DMS53 treated with DMSO at 0.1 percent for 48 hours (cell line): Measurements from ENCODE around the gene ZNF597.
A peak's percentile ranks its signal among the peaks of the same experiment; 100 is the strongest.

ENCODE experiments used
- DNase-seq: peaks from one replicate; lab custom pipeline; 2025; ENCODE audit not compliant: unreplicated experiment; lab: John Stamatoyannopoulos, UW

ZNF597 gene, protein sequence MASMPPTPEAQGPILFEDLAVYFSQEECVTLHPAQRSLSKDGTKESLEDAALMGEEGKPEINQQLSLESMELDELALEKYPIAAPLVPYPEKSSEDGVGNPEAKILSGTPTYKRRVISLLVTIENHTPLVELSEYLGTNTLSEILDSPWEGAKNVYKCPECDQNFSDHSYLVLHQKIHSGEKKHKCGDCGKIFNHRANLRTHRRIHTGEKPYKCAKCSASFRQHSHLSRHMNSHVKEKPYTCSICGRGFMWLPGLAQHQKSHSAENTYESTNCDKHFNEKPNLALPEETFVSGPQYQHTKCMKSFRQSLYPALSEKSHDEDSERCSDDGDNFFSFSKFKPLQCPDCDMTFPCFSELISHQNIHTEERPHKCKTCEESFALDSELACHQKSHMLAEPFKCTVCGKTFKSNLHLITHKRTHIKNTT

DNA sequence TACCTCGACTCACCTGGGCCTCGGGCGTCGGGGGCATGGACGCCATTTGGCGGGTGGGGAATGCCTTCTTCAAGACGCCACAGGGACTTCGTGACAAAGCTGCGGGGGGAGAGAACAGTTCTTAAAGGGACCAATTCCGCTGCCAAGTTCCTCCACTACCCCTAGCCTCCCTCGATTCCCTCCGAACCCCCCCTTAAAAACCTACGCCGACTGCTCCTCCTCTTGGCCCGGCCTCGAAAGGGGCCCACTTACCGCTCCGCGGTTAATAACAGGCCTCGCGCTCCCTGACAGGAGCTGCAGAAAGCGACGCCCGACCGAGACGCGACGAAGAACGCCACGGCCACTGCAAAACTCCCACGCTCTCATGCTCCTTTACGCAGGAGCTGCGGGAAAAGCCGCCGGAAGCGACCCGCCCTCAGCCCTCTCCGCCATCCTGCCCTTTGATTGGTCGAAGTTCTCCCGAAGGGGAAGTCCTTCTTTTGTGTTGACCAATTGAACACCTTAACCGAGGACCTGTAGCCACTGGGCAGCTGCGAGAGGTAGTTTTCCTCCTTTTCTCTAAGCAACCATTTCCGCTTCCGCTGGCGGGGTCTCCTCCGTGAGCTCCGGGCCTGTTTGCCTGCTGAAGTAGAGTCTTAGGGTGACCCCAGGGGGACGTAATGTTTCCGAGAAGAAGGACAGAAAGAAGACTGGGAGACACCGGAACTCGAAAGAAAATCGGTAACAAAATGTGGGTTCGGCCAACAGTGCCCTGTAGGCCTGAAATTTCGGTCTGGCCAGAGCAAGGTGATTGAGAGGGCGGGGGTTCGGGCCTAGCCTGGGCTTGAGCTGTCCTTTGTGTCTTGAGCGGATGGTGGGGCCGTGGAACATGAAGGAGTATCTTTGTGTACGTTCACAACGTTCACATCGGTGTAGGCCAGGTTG lies at the start of gene ZNF597, which contains the start of gene NAA60:
Gene ZNF597, minus strand, starts transcription at position 397 of the 924 bp plus-strand sequence. Its CDS starts 351 bp downstream, at position 46.
Gene NAA60, plus strand, starts transcription at position 573 of the 924 bp plus-strand sequence. CDS start 32,548 bp downstream, outside the sequence.
- peak; percentile 68 for DNase-seq

DNA sequence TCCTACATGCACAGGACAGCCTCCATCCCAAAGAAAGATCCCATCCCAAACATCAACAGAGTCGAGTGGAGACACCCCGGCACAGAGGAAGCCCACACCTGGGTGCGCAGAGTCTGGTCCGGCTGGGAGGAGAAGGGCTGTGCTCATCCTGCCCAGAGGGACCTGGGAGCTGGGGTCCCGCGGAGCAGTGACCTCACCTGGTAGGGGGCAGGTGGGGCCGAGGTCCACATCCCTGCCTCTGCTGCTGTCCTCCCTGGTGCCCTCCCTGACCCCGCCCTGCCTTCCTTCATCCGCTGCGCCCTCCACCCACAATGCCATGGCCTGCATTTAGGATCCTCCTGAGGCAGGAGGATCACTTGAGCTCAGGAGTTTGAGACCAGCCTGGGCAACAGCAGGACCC lies 49.1 kb upstream of the ZNF597 start:
- no peak for DNase-seq

DNA sequence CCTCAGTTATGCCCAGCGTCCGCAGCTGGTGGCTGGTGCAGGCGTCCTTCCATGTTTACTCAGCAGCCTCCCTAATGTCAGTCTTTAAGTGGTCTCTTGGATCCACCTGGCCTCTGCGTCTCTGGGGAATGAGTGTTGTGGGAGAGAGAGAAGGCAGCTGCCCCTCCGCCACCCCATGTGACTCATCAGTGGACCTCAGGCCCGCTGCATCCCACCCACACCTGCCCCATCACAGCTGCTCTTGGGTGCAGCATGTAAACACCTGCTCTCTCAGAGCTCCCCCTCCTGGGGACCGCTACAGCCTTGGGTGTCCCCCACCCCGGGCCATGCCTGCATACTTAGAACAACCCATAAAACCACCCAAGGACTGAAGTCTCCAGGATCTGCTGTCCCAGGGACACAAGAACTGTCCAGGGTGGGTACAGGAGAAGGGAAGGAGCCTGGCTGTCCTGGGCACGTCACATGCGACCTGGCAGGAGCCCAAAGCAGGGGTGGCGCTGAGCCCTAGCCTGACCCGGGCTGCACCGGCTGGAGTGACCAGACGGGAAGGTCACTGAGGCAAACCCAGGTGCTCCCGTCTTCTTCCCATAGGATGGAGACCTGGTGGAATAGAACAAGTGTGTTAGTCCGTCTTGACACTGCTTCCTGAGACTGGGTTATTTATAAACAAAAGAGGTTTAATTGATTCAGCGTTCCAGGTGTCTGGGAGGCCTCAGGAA lies 47.8 kb upstream of the ZNF597 start:
- DNase-seq = peak; percentile 18

DNA sequence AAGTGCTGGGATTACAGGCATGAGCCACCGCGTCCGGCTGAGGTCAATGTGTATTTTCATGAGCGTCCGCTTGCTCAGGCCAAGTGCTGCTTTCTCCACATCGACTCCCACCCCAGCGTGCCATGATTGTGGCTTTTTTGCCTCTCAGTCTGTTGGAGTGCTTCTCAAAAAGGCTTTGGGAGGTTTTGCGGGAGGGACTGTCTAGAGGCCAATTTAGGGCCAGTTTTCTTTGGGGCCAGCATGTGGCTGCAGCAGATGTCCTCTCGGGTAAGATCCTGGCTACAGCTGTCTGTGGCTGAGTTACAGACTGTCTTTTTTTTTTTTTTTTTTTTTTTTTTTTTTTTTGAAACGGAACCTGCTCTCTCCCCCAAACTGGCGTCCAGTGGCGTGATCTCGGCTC lies 45.5 kb upstream of the ZNF597 start:
- DNase-seq = no peak

DNA sequence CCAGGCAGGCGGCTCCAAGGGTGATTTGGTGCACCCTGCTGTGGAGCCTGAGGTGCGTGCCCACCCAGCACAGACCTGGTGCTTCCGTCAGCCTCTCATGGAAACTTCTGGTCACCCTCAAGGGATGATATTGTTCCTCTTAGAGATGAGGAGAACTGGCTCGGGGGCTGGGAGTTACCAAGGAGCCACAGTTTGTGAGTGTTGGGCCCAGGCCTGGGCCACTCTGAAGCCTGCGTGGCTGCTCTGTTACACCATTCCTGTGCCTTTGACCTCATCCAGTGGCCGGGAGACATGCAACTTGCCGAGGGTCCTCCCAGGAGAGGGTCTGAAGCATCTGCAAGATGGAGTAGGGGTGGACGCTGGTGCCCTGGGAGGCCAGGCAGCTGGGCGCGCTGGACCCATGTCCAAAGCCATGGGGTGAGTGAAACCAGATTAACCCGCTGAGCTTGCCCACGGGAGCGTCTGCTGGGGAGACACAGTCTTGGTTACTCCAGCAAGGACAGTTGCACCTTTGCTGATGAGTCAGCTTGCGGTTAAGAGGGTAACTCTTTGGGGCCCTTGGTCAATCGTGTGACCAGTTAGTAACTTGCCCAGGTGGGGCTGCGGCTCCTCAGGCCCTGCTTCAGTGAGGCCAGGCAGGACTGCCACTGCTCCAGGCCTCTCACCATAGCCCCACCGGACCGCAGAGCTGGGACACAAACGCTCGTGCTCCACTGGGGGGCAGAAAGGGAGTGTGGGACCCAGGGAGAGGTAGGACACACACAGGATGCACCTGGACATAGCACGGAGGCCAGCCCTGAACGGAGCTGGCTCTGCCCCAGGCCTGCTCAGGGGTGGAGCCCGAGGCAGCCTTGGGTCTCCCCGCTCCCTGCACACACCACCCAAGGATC lies 44.5 kb upstream of the ZNF597 start:
- no peak for DNase-seq

DNA sequence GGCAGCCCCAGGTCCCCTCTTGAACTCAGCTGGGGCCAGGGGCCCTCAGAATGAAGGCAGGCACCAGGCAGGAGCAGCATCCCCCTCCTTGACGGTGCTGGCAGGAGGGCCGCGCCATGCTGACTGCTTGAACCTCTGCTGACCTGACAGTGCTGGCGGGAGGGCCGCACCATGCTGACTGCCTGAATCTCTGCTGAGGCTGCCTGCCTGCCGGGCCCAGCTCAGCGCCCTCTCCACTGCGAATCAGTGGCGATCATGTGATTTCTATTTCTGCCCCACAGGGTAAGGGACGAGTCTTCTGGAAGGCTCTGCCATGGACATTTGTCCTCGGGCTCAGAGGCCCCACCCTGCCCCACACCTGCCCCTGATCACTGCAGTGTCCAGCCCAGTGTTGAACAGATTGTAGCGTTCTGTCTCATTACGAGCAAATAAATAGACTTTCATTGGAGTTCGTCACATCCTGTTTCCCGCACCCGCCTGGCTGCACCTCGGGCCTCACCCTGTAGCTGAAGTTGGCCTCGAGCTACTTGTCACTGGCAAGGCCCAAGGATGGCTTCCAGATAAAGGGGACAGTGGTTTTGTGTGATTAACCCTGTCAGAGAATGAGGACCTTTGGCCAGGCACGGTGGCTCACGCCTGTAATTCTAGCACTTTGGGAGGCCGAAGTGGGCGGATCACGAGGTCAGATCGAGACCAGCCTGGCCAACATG lies 43.4 kb upstream of the ZNF597 start:
- DNase-seq = no peak

DNA sequence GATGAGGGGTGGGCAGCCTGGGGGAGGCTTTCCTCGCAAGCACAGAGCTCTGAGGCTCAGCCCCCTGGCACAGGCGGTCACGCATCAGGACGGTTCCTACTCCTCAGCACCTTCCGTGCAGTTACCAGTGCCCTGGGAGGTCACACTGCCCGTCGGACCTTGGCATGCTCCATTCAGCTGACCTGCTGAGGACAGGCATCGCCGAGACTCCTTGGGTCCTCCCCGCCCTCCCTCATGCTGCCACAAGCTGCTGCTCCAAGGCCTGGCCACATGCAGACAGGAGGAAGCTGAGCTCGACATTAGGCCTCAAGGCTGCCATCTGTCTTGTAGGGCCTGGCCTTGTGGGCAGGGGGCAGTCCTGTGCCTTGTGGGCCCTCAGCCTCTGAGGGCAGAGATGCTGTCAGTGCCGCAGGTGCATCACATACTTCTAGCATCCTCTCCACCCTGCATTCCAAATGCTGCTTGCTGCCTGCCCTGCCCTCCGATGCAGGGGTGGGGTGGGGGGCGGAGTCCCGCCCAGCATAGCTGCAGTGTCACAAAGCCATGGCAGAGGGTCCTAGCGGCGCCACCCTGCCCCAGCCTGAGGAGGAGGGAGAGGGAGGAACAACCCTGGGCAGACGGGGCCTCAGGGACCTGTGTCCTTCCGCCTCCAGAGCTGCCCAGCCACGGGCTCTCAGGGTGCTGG lies 42.7 kb upstream of the ZNF597 start:
- no peak for DNase-seq

DNA sequence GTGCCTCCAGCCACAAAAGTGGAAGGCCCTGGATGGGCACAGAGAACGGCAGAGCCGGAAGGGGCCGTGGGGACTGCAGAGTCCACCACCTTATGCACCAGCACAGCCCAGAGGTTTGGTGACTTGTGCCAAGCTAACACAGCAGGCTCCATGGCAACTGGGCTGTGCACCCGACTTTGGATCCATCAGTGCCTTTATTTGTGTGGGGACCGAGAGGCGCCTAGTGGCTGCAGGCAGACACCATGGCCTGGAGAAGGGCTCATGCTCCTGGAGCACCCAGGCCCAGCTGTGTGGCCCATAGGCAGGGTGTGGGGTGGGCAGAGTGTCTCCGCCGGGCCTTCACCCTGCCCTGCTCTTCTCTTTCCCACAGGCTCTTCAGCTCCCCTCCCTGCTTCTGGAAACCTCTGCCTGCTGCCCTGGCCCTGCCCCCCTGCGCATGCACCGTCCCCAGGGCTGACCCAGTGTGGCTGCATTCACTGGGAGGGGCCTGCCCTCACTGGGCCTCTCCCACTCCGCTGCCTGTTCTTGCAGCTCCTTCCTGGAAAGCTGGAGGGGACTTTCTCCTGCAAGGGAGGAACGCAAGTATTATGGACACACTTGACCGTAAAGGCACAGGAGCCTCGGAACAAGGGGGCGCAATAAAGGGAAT lies 41.9 kb upstream of the ZNF597 start:
- no peak for DNase-seq

DNA sequence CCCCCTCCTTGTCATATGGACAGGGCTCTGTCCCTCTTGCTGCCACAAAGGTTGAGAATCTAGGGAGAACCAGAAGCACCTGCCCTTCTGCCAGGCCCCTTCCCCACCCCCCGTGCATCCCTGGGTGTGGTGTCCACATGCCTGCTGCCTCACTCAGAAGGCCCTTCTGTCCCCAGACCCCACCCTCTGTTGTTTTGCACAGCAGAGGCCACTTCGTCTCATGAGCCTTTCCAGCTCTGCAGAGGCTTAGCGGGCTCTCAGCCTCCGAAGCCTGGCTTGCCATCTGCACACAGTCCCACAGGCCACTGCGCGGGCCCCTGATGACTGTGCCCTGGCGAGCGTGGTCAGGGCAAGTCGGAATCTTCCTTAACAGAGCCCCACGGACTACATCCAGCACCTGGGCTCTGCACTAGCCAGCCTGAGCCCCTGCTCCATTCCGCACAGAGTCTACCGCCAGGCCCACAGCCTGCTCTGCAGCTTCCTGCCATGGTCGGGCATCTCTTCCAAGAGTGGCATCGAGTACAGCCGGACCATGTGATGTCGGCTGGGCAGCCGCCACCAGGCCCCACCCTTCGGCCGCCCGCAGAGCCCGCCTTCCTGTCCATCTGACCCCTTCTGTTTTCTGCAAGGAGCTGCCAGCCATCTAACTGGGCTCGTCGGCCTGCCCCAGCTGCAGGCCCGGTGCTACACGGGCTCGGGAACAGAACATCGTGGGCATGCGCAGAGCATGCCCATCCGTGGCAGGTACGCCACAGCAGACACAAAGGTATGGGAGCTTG lies 41.2 kb upstream of the ZNF597 start:
- no peak for DNase-seq

DNA sequence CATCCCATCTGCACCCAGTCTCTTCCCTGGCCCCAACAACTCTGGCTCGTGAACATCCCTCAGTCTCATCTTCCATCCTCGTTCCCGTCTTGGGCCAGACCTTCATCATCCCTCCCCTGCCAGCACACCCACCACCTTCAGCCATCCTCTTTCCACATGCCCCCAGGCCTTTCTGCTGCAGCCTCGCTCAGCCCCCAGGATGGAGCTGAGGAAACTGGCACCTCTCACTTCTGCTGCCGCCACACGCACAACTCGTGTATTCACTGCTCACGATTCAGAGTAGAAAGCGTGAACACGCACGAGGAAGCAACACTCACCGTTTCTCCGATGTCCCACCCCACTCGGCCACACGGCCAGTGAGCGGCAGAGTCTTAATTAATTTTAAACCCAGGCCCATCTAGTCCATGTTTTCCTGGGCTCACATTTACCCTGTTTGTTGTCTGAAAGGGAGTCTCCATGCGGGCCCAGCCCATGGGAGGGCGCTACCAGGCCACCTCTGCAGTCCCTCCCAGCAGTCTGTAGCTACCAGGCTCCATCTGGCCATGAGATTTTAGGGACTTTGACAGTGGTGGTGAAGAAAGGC lies 39.4 kb upstream of the ZNF597 start:
- DNase-seq = no peak

DNA sequence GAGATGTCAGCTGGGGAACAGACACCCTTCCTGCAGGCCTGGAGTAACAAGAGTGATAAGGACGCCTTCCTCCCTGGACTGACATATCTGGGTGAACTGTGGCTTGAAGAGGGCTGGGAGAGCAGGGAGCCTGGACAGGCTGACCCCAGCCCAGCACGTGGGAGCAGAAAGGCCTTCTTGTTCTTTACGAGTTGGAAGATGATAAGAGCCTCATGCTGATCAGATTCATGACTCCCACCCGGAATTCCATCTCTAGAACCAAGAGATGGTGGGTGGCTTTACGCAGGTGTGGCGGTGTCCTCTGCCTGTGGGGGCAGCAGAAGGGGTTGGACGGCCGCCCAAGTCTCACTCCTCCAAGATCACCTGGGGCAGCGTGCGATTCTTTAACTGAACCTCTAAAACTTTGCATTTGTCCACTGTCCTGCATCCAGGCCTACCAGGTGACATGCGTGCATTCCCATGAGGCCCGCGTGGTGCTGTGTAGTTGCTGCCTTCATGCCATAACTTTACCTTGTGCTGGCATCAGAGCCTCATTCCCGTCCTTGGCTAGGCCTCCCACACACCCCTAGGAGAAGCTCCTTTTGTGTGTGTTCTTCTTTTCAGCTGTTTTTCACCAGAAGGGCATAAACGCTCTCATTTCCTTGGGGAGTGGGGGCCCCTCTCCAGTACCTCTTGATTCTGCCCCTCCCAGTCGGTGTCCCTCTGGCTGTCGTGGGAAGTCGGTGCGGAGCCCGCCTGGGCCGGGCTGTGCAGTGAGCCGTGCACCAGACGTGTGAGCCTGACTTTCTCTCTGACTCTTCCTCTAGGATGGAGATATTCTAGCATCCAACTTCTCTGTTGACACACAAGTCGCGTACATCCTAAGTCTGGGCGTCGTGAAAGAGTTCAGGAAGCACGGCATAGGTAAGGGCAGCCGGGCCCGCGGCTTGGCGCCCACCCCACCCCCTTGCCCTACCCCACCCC lies 38.7 kb upstream of the ZNF597 start:
- DNase-seq = no peak

DNA sequence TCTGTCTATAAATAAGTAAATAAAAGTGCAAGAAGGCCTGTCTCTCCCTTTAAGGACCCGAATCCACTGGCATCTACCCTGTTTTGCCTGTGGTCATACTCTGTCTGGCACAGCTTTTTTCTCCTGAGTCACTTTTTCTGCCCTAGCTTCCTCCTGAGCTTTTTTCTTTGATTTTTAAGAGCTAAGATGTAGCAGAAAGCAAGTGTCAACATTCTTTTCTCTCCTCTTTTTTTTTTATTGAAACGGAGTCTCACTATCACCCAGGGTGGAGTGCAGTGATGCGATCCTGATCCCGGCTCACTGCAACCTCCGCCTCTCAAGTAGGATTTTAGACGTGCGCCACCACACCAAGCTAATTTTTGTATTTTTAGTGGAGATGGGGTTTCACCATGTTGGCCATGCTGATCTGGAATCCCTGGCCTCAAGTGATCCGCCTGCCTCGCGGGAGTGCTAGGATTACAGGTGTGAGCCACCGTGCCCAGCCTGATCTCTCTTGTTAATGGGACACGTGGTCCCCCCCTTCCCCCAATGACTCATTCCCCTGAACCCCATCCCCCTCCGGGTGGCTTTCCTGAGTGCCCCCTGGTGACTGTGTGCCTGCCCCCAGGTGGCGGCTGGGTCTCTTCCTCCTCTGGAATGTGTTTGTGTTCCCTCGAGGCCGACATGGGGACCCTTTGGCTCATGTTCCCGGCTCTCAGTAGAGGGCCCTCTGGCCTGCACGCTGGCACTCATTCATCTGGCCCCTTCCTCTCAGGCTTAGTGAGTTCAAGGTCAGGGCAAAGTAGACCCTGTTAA lies 37.8 kb upstream of the ZNF597 start:
- no peak for DNase-seq

DNA sequence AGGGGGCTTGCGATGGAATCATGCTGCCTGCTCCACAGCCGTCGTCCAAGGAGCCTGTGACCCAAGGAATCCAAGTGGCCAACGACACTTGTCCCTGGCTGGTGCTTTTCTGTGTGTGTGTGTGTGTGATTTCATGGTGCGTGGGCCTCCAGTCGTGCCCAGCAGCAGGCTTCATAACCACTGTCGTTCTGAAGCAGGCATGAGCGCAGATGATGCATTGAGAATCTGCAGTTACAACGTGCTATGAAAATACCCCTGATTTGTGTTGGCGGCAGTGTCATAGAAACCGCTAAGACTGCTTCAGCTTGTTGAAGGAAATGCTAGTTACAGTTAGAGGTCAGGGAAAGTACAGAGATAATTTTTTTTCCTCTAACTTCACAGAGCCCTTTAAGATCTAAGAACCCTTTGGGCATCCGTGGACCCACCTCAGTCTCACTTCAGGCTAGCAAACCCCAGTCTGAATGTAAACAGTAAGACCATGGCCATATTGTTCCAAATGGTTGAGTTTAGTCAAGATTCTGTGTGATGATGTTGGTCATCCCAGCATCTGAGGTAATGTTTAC lies 36.4 kb upstream of the ZNF597 start:
- DNase-seq = no peak

DNA sequence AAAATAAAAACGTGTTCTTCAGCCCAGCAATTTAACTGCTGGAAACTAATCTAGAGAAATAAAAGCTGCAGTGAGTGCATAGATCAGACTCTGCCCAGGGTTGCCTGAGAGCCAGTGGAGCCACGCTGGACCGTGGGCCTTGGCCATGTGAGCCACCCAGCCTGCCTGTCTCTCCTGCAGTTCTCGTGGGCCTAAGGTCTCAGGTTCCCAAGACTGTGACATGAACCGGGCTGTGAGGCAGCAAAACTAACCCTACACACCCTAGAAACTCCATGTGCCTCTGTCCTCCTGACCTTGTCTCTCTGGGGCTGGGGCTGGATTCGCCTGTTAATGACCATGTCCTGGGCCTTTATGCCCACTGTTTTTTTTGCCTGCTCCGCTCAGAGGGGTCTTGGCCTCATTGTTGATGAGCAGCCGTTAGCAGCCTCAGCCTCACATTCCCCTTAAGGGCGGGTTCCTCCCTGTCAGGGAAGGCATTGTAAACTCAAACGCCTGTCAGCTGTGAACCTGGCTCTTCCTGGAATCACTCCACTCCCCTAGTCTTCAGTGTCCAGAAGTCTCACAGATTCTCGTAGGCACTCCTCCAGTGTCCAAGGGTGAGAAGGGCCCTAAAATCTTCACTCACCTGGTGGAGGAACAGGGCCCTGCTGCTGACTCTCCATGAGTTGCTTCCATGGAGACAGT lies 35.1 kb upstream of the ZNF597 start:
- no peak for DNase-seq
